HepG2 (cell line): ENCODE measurements around the gene NMT2. TPM values are rescaled to one million over a fixed set of nuclear protein-coding genes. Genes with fewer than 3 reads are reported as not detected.

Source experiments
- BHLHE40 ChIP-seq: IDR thresholded peaks from 2 replicates; pipeline ENCODE4 v1.6.1; 2011; ENCODE audit warnings: low read length, improper control_type of control experiment
- DRAP1 ChIP-seq: IDR thresholded peaks from 2 replicates; pipeline ENCODE4 v1.6.1; 2016; ENCODE audit warnings: missing genetic modification reagents, missing compliant biosample characterization
- EEA1 ChIP-seq: sonication (generic); formaldehyde crosslinking; IDR thresholded peaks from 2 replicates; pipeline ENCODE4 v1.5.1; 2020; ENCODE audit warnings: mild to moderate bottlenecking, missing genetic modification reagents, borderline replicate concordance
- ELF1 ChIP-seq: sonication (generic); formaldehyde crosslinking; IDR thresholded peaks from 2 replicates; pipeline ENCODE4 v1.4.0; 2020; ENCODE audit warnings: missing genetic modification reagents
- FOXC1 ChIP-seq: sonication (generic); formaldehyde crosslinking; IDR thresholded peaks from 2 replicates; pipeline ENCODE4 v1.8.0; 2022; ENCODE audit warnings: mild to moderate bottlenecking, missing genetic modification reagents, borderline replicate concordance
- HMGXB4 ChIP-seq, 2 experiments: sonication (generic) in 1 of 2; formaldehyde crosslinking in 1 of 2; IDR thresholded peaks; 2 replicates each; pipeline versions ENCODE4 v1.4.0 to v1.6.1; 2018 to 2020; ENCODE audit warnings: missing genetic modification reagents in 2 of 2, borderline replicate concordance in 1 of 2, low read depth in 1 of 2, mild to moderate bottlenecking in 1 of 2, missing biosample characterization in 1 of 2
- KDM5B ChIP-seq: sonication (generic); formaldehyde crosslinking; IDR thresholded peaks from 2 replicates; pipeline ENCODE4 v1.4.0; 2020; ENCODE audit warnings: missing genetic modification reagents, mild to moderate bottlenecking, borderline replicate concordance
- KLF13 ChIP-seq: sonication (generic); formaldehyde crosslinking; IDR thresholded peaks from 2 replicates; pipeline ENCODE4 v1.4.0; 2020; ENCODE audit warnings: mild to moderate bottlenecking, missing genetic modification reagents
- MXI1 ChIP-seq: IDR thresholded peaks from 3 replicates; pipeline ENCODE4 v1.6.1; 2012; ENCODE audit warnings: low read depth, low read length, inconsistent platforms, borderline replicate concordance
- NFYC ChIP-seq: IDR thresholded peaks from 2 replicates; pipeline ENCODE4 v1.6.1; 2016; ENCODE audit warnings: missing genetic modification reagents, missing compliant biosample characterization
- PHF21A ChIP-seq: sonication (generic); formaldehyde crosslinking; IDR thresholded peaks from 2 replicates; pipeline ENCODE4 v1.5.0; 2020; ENCODE audit warnings: mild to moderate bottlenecking, missing genetic modification reagents
- RXRA ChIP-seq: sonication (generic); formaldehyde crosslinking; IDR thresholded peaks from 2 replicates; pipeline ENCODE4 v1.5.1; 2020; ENCODE audit warnings: missing genetic modification reagents
- SAP130 ChIP-seq: IDR thresholded peaks from 2 replicates; pipeline ENCODE4 v1.6.1; 2016; ENCODE audit warnings: low read depth
- SP4 ChIP-seq: sonication (generic); formaldehyde crosslinking; IDR thresholded peaks from 2 replicates; pipeline ENCODE4 v1.8.1; 2023; ENCODE audit warnings: mild to moderate bottlenecking, missing genetic modification reagents
- TBP ChIP-seq: sonication (generic); formaldehyde crosslinking; IDR thresholded peaks from 2 replicates; pipeline ENCODE4 v1.5.0; 2020; ENCODE audit warnings: missing genetic modification reagents
- TCF12 ChIP-seq, 2 experiments: fragments of 450-650 bp in 1 of 2; sonication (generic) in 1 of 2; formaldehyde crosslinking in 1 of 2; IDR thresholded peaks; 2 replicates each; pipeline versions ENCODE4 v1.6.1 to v1.8.0; 2017 to 2022; ENCODE audit warnings: antibody characterized with exemption in 1 of 2, mild to moderate bottlenecking in 1 of 2, missing genetic modification reagents in 1 of 2, moderate library complexity in 1 of 2
- TSC22D2 ChIP-seq: sonication (generic); formaldehyde crosslinking; IDR thresholded peaks from 2 replicates; pipeline ENCODE4 v1.5.1; 2020; ENCODE audit warnings: missing genetic modification reagents, mild to moderate bottlenecking, borderline replicate concordance
- ZBTB34 ChIP-seq: sonication (generic); formaldehyde crosslinking; IDR thresholded peaks from 2 replicates; pipeline ENCODE4 v1.8.0; 2022; ENCODE audit warnings: mild to moderate bottlenecking, missing genetic modification reagents
- ZFX ChIP-seq: sonication (generic); formaldehyde crosslinking; IDR thresholded peaks from 2 replicates; pipeline ENCODE4 v1.4.0; 2020; ENCODE audit warnings: mild to moderate bottlenecking, low read depth, missing genetic modification reagents, moderate library complexity
- ZNF263 ChIP-seq: sonication (generic); formaldehyde crosslinking; IDR thresholded peaks from 2 replicates; pipeline ENCODE4 v1.4.0; 2020; ENCODE audit warnings: missing genetic modification reagents
- ZNF414 ChIP-seq: sonication (generic); formaldehyde crosslinking; IDR thresholded peaks from 2 replicates; pipeline ENCODE4 v1.5.0; 2020; ENCODE audit warnings: missing genetic modification reagents
- ZNF564 ChIP-seq: sonication (generic); formaldehyde crosslinking; IDR thresholded peaks from 2 replicates; pipeline ENCODE4 v1.8.1; 2023; ENCODE audit warnings: mild to moderate bottlenecking, missing genetic modification reagents
- ZNF724P ChIP-seq: sonication (generic); formaldehyde crosslinking; IDR thresholded peaks from 2 replicates; pipeline ENCODE4 v1.8.0; 2022; ENCODE audit warnings: missing genetic modification reagents, borderline replicate concordance
- ZSCAN29 ChIP-seq: sonication (generic); formaldehyde crosslinking; conservative IDR thresholded peaks from 2 replicates; pipeline ENCODE4 v1.4.0; 2020; ENCODE audit warnings: mild to moderate bottlenecking, missing genetic modification reagents
- polyA plus RNA-seq, 8 experiments: library from polyadenylated mRNA; depleted of rRNA in 3 of 8; stranded (reverse) in 7 of 8; unstranded in 1 of 8; fragments of >200 nt; fragmentation: Illumina TruSeq in 4 of 8; extraction: Trizol in 4 of 8; gene quantifications; 2 replicates each; pipeline versions ENCODE4 v1.2.1 to v1.2.3, GENCODE V29; 2011 to 2016; ENCODE audit warnings: low read depth in 4 of 8, missing spikeins in 1 of 8, mixed read lengths in 1 of 8; ENCODE audit not compliant: insufficient read depth in 1 of 8
- total RNA-seq, 5 experiments: library from RNA; depleted of rRNA; stranded (reverse); fragments of >200 nt; fragmentation: Illumina TruSeq; extraction: Trizol; gene quantifications; 2 replicates each; pipeline ENCODE4 v1.2.3, GENCODE V29; 2016; ENCODE audit warnings: low read depth in 1 of 5

The NMT2 gene
- total and polyA plus RNA-seq, 2 of the 13 experiments (the other 11 are each of a cell fraction or from before 2014, with no cell fraction given) = 10.1 to 23.8 TPM

GRCh38 chr10:15088428-15089261 is 79.8 kb downstream of the NMT2 start, which contains the start of gene ACBD7 (continued):
- peak; percentile 91 for TF ChIP-seq ZNF263 (CRISPR knock-in tag)
- 0 out of 2 replicates have a peak, but pooled peaks have one; percentile 52 for TF ChIP-seq ZSCAN29 (CRISPR knock-in tag)
- peak; percentile 50; the same call in 1 of the 2 replicates for TF ChIP-seq PHF21A
- no peak for TF ChIP-seq TBP (CRISPR knock-in tag)
- peak; percentile 26; the same call in 1 of the 2 replicates for TF ChIP-seq EEA1 (CRISPR knock-in tag)
- peak; percentile 75; the same call in 1 of the 2 replicates for TF ChIP-seq SP4 (CRISPR knock-in tag)
- TF ChIP-seq ZNF564 = 0 out of 2 replicates have a peak, but pooled peaks have one; percentile 52
- peak; percentile 80 for TF ChIP-seq MXI1
- TF ChIP-seq TCF12 (IDR thresholded peaks at IDR 0.05) = no peak
- TF ChIP-seq TCF12 (CRISPR knock-in tag; IDR thresholded peaks at IDR 0.05) = 0 out of 2 replicates have a peak, but pooled peaks have one; percentile 27
- 0 out of 4 replicates have a peak, but pooled peaks of 1 of the 2 experiments have one; percentile 21 for TF ChIP-seq HMGXB4 (CRISPR knock-in tag; IDR thresholded peaks at IDR 0.05; ENCODE audit: borderline replicate concordance in 1 of 2, low read depth in 1 of 2)
- TF ChIP-seq ZBTB34 (CRISPR knock-in tag) = 0 out of 2 replicates have a peak, but pooled peaks have one; percentile 36
- TF ChIP-seq KDM5B (CRISPR knock-in tag) = peak; percentile 38; the same call in 1 of the 2 replicates
- TF ChIP-seq DRAP1 (CRISPR knock-in tag) = peak; percentile 84
- TF ChIP-seq FOXC1 (CRISPR knock-in tag) = peak; percentile 49; the same call in 1 of the 2 replicates
- no peak for TF ChIP-seq ELF1 (CRISPR knock-in tag)
- 0 out of 2 replicates have a peak, but pooled peaks have one; percentile 36 for TF ChIP-seq RXRA (CRISPR knock-in tag)
- TF ChIP-seq ZNF724P (CRISPR knock-in tag) = peak; percentile 33; the same call in 1 of the 2 replicates
- peak; percentile 93 for TF ChIP-seq NFYC
- no peak for TF ChIP-seq ZNF414 (CRISPR knock-in tag)
- peak; percentile 97 for TF ChIP-seq KLF13 (CRISPR knock-in tag)
- no peak for TF ChIP-seq BHLHE40
- TF ChIP-seq TSC22D2 (CRISPR knock-in tag) = peak; percentile 65; the same call in 1 of the 2 replicates
- TF ChIP-seq SAP130 = peak; percentile 97
- TF ChIP-seq ZFX (CRISPR knock-in tag) = peak; percentile 43; the same call in 1 of the 2 replicates
